IMR-90 (cell line): ENCODE measurements around the gene NCAPG2.

Experiments used
- ELK1 ChIP-seq: fragments of 150-350 bp; IDR thresholded peaks from 2 replicates; pipeline ENCODE4 v1.6.1; 2016; ENCODE audit warnings: low read depth, mild to moderate bottlenecking, low read length, moderate library complexity, borderline replicate concordance
- MAFK ChIP-seq: IDR thresholded peaks from 2 replicates; pipeline ENCODE4 v1.6.1; 2012; ENCODE audit warnings: low read depth, low read length, improper control_type of control experiment
- MXI1 ChIP-seq: IDR thresholded peaks from 2 replicates; pipeline ENCODE4 v1.6.1; 2012; ENCODE audit warnings: low read depth, mild to moderate bottlenecking, low read length, moderate library complexity, borderline replicate concordance

- TF ChIP-seq ELK1 (no peak), MXI1 (no peak), MAFK (no peak)
Measured at GRCh38 chr7:158727690-158728089, 23.1 kb upstream of the NCAPG2 start.
